Gastroesophageal sphincter (tissue), 3 donors: ENCODE data around the gene SECTM1.

Source experiments
- POLR2A ChIP-seq, 2 donors: fragments of 450-650 bp; IDR thresholded peaks; one replicate each; pipeline ENCODE4 v1.6.1; 2017; ENCODE audit warnings: antibody characterized with exemption in 2 of 2, mild to moderate bottlenecking in 2 of 2, moderate library complexity in 1 of 2
- POLR2AphosphoS5 ChIP-seq: sonication (generic); formaldehyde crosslinking; IDR thresholded peaks from one replicate; pipeline ENCODE4 v1.6.1; 2017; ENCODE audit warnings: antibody characterized with exemption
- TF ChIP-seq, protein P1 (sequence below), 4 experiments: fragments of 200-600 bp in 2 of 4; fragments of 450-650 bp in 2 of 4; sonication (generic) in 1 of 4; IDR thresholded peaks; one replicate each; pipeline ENCODE4 v1.5.1; 2017 to 2019; ENCODE audit warnings: antibody characterized with exemption in 4 of 4, mild to moderate bottlenecking in 2 of 4, moderate library complexity in 2 of 4

DNA sequence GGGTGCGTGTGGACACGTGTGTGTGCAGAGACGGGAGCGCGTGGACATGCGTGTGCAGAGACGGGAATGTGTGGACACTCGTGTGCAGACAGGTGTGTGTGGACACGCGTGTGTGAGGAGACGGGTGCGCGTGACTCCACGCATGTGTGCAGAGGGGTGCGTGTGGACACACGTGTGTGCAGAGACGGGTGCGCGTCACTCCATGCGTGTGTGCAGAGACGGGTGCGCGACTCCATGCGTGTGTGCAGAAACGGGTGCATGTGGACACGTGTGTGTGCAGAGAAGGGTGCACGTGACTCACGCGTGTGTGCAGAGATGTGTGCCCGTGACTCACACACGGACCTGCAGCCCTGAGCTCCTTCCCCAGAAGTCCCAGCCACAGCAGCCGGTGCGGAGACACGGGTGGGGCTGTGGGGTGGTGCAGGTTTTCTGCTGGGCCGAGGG, 13.9 kb downstream of the SECTM1 start:
- TF ChIP-seq, protein P1, sequence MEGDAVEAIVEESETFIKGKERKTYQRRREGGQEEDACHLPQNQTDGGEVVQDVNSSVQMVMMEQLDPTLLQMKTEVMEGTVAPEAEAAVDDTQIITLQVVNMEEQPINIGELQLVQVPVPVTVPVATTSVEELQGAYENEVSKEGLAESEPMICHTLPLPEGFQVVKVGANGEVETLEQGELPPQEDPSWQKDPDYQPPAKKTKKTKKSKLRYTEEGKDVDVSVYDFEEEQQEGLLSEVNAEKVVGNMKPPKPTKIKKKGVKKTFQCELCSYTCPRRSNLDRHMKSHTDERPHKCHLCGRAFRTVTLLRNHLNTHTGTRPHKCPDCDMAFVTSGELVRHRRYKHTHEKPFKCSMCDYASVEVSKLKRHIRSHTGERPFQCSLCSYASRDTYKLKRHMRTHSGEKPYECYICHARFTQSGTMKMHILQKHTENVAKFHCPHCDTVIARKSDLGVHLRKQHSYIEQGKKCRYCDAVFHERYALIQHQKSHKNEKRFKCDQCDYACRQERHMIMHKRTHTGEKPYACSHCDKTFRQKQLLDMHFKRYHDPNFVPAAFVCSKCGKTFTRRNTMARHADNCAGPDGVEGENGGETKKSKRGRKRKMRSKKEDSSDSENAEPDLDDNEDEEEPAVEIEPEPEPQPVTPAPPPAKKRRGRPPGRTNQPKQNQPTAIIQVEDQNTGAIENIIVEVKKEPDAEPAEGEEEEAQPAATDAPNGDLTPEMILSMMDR (IDR thresholded peaks at IDR 0.05) = no peak
- TF ChIP-seq POLR2A (IDR thresholded peaks at IDR 0.05) (no peak), POLR2AphosphoS5 (peak; percentile 24)
